ENCODE results near the gene EARS2.
"Not testable (repeated sequence)": the region's sequence is repeated elsewhere in the genome, so short reads cannot be mapped to it uniquely, and the experiment has no call there.

Gene EARS2

DNA sequence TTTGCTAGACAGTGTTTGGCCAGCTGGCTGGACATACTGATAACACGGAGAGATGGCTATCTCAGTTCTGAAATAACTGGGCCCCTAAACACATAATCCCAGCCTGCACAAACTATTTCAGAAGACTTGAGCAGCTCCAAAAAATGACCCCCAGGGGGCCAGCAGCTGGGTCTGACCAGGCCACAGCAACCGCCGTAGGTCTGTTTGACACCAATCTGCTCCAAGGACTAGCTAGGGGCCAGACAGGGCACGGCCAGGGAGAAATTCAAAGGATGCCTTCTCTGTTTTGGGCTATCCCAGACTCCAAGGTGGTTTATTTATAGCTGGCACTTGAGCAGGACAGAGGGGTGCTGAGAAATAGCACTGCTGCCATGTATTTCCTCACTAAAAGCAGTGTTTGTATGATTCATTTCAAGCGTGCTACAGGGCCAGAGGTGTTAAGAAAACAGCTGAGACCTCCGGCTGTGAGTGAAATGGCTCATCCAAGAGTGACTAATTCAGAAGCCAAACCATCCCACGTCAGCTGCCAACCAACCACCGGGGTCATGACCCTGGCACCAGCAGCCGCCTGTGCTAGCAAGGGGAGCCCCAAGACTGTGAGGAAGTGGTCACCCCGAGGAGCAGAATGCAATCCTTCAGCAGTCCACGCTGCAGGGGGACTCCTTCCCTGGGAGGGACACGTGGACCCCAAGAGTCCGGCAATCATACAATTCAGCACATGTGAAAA, 52.5 kb downstream of the EARS2 start:
- no peak for DNase-seq

DNA sequence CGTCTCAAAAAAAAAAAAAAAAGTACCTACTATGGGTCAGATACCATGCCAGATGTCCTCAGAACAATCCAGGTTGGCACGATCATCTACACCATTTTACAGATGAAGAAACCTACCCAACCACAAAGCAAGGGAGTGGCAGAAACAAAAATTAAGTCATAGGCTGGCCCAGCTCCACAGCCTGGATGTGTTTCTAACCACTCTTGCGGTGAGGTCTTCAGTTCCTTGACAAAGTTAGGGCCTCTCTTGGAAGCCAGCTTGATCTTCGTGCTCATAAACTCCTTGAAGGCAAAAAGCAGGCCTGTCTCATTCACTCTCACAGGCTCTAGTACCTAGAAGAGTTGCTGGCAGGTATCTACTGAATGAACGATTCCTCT, 53.1 kb downstream of the EARS2 start:
- DNase-seq, result no peak

DNA sequence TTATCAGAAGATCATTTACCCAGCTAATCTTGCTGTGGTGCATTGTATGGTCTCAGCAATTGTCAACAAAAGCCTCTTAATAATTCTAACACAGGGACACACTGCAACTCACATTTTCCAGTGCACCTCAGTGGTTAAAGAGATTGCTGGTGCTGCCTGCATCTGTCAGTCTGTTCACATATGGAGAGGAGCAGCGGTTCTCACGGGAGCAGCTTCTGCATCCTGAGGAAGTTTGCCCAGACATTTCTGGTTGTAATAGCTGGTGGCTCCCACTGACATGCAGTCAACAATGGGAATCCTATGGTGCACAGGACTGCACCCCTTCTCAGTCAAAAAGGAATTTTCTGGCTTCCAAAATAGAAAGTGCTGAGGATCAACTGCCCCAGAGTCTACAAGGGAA, 54.7 kb downstream of the EARS2 start:
- no peak for DNase-seq

DNA sequence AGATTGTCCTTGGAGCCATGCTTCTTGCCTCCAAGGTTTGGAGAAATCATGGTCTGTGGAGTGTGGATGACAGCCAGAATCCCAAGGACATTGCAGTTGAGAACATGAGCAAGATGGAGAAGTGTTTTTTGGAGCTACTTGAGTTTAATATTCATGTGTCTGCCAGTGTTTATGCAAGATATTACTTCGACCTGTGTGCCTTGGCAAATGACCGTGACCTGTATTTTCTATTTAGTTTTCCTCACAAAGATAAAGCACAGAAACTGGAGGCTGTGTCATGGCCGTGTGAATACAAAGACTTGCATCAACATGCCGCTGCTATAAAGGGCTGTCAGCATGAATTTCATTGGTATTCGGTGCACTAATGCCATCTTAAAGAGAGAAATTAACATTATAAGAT, 55.9 kb downstream of the EARS2 start:
- no peak for DNase-seq

DNA sequence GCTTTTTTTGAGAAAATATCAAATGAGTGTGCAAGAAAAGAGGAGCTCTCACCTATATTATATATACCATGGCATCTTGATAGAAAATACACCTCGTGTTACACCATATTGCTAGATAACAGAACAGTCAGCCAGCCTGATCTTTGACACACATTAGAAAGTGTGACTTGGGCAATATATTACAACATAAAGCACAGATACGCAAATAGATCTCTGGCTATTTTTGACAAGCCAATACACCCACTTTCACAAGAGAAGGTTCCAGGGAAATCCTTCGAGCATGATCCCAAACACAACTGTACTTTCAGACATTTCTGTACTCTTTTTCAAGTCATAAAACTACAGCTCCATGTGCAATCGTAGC, 56.3 kb downstream of the EARS2 start:
- no peak for DNase-seq

DNA sequence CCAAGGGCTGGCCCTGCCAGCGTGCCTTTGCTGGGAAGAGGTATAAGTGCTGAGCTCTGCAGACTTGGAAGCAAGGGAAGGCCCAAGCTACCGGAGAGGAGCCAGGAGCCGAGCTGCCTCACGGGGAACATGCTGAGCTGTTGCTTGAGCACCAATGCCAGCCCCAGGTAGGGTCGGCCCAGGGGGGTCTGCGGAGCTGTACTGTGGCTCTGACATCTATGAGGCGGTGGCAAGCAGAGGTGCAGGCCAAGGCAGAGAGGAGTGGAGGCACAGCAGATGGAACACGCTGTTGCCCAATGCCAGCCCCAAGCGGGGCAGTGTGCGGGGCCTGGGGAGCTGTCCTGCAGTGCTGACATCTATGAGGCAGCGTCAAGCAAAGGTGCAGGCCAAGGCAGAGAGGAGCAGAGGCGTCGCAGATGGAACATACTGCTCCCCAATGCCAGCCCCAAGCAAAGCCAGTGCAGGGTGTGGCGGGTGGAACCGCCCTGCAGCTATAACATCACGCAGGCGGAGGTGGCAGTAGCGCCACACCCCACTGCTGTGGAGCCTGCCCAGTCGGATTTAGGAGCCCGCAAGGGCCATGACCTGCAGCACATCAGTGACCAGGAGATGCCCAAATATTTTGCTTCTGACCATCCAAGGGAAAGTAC, 56.8 kb downstream of the EARS2 start:
- no peak for DNase-seq

DNA sequence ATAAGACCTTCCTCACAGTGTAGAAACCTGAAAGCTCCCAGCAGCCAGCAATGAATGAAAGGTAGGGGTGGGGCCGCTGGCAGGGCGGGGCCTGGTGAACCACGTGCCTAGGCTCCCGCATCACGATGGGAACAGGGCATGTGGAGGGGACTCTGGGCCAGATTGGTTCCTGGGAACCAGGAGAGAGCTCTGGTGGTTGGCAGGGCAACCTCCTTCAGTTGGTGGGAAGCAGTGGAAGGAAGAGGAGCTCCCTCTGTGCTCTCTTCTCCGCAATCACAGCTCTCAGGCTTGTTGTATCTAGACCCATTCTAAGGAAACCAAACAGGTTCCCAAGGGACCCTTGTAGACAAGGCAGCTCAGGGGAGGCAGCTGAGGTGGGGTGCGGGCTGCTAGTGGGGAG, 57.3 kb downstream of the EARS2 start:
- no peak for DNase-seq

DNA sequence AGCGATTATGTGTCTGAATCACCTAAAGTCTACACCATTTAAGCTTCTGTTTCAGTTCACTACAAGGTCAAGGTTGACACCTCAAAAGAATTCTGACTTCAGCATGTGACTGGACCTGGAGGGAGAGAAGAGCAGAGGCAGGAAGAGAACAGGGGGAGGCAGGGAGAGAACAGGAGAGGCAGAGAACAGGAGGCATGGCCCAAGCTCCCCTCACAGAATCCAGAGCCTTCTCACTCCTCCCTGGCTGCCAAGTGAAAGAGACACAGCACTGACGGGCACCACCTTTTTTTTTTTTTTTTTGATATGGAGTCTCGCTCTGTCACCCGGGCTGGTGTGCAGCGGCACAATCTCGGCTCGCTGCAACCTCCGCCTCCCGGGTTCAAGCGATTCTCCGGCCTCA, 58.3 kb downstream of the EARS2 start:
- DNase-seq, result no peak

DNA sequence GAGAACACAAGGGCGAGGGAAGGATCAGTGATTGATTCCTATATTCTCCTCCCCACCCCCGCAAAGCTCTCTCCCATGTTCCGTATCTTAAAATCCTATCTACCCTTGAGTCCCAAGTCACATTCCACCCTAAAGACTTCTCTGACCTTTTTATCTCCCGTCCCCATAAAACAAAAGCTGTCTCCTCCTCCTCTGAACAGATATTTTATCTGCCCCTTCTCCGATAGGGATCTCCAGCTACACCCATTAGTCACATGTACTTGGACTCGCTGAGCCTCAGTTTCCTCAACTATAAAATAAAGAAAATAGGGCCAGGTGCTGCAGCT, 59.6 kb downstream of the EARS2 start:
- DNase-seq, result no peak

DNA sequence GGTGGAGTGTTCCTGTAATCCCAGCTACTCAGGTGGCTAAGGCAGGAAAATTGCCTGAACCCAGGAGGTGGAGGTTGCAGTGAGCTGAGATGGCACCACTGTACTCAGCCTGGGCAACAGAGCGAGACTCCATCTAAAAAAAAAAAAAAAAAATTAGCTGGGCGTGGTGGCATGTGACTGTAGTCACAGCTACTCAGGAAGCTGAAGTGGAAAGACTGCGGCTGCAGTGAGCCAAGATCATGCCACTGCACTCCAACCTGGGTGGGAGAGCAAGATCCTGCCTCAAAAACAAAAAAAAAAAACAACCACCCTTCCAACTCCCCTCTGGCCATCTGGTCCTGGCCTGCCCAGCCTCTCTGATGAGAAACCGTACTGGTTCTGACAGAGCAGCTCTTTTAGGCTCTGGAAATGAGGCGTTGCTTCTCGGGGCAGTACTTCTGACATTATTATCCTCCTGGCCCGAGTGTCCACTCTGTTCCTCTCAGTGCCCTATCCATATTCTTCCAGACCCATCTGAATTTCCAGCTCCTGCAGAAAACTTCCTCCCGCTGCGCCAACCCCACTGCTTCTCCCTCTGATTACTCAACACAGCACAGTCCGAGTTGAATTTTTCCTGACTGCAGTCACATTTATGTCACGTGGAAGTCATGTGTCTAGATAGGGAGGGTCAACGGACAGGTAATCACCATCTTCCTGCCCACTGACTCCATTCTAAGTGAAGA, 60.2 kb downstream of the EARS2 start:
- no peak for DNase-seq

DNA sequence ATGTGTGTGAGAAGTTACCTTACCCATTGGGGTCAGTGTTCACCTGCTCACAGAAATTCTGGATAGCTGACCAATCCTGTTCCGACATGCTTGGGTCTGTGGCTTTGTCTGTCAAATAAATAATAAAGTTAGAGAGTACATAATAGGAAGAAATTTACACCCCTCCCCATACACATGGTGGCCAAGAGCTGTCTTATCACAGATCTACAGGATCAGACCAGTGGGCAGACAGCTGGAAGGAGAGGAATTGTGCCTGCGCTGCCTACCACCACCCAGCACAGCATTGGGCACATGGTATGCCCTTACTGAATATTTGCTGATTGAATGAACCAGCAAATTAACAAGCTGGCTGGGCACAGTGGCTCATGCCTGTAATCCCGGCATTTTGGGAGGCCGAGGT, 61.5 kb downstream of the EARS2 start:
- DNase-seq, result no peak

DNA sequence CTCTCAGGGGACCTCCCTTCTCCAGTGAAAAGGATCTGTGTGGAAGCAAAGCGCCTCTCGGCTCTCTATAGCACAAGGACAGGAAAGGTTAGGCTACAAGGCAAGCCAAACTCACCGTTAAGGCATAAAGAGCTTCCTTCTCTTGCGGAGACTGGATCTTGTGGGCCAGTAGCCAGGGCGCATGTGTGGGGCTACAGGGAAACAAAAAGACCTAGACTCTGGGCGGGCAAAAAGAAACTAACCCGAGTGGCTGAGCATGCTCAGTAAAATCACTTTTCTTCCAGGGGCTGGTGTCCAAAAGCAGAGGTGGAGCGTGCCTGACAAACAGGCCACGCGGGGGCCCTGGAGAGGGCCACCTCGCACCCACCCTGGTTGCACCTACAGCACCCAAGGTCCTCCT, 63.0 kb downstream of the EARS2 start:
- no peak for DNase-seq

DNA sequence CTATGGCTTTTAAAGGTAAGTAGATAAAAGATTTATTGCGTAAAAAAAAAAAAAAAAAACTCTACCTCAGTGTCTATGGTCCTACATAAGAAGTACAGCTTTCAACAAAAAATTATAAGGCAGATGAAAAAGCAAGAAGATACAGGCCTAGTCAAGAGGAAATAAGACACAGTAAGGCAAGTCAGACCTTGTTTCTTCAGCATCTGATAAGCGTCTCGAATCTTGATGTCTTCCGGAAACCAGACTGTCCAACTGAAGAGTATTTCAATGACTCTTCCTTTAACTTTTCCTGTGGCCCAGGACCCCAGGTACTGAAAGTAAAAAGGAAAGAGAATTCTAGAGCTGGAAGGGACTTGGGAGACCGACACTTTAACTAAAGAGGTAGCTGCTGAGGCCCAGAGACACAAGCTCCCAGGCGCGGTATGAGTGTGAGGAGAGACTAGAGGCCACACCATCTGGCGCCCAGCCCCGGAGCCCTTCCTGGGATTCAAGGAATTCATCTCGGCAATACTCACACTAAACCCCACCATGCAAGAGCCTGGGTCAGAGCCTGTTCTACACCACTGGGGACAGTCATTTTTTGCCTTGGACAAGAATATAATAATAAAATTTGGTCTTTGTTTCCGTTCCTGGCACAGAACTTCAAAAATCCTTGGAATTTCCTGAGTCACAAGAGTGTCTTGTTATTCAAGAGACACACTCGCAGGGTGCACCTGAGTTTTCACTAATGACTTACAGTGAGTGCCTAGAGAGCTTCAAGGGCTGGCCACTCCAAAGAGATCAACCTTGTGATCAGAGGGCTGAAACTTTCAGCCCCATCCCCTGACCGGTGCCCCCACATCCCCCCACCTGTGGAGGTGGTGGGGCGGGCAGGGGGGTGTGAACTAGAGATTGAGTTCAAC, 65.4 kb downstream of the EARS2 start:
- DNase-seq, result no peak

DNA sequence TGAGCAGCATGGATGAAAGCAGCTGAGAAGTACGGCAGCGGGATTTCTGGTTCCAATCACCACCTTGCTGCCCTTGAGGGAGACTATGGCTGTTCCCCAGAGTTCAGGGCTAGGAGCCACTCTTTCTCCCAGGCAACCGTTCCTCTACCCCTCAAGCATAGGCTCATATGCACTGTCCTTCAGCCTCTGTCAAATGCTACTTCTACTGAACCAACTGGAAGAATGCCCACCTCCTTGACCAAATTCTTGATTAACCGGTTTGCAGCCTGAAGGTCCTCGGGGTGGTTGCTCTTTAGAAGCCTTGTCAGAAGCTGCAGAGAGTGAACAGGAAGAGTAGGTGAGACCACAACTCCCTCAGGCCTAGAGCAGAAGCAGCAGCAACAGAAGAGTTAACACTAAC, 70.7 kb downstream of the EARS2 start:
- DNase-seq, result no peak

DNA sequence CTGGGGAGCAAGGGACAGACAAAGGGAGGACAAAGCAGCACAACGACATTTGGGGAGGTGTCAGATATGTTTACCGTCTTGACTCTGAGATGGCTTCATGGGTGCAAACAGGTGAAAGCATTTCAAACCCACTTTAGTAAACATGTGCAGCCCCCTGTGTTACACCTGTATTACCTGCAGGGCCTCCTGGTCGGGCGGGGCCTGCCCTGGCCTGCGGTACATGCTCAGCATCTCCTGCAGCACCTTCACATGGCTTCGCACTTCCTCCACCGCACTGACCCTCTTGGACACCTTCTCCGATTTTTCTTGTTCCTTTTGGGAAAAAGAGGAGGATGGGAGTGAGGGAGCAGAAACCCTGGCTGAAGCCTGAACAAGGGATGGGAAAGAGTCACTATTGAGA, 71.3 kb downstream of the EARS2 start:
- no peak for DNase-seq

DNA sequence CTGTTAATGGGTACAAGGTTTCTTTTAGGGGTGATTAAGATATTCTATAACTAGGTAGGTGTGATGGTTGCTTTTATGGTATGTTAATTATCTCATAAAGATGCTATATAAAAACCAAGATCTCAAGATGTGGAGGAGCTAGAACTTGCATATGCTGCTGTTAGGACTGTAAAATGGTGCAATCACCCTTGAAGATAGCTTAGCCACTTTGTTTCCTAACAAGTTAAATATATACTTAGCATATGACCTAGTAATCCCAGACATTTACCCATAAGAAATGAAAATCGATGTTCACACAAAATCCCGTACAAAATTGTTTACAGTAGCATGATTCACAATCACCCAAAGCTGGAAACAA, 71.9 kb downstream of the EARS2 start:
- DNase-seq, result no peak

DNA sequence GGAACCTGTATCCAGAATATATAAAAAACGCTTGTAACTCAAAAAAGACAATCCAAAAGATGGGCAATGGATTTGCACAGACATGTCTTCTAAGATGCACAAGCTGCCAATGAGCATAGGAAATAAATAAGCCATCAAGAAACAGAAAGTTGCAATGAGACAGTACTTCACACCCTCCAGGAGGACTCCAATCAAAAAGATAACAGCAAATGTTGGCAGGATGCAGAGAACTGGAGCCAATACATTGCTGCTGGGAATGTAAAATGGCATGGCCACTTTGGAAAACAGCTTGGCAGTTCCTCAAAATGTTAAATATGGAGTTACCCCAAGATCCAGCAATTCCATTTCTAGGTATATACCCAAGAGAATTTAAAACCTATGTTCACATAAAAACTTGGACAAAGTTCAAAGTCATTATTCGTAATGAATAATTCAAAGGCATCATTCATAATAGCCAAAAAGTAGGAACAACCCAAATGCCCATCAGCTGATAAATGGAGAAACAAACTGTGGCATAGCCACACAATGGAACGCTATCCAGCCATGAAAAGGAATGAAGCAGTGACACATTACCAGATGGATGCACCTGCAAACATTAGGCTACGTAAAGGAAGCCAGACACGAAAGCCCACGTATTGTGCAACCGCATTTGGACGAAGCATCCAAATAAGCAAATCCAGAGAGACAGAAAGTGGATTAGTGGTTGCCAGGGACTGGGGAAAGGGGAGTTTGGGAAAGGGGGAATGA, 72.5 kb downstream of the EARS2 start:
- DNase-seq, result no peak

DNA sequence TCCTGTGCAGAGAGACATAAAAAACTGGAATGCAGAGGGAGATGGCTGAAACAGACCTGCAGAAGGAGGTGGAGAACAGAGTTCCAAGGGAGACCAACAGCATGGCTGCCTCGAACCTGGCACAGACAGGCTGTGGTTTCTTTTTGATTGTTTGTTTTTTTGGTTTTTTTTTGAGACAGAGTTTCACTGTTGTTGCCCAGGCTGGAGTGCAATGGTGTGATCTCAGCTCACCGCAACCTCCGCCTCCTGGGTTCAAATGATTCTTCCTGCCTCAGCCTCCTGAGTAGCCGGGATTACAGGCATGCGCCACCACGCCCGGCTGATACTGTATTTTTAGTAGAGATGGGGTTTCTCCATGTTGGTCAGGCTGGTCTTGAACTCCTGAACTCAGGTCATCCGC, 73.7 kb downstream of the EARS2 start:
- DNase-seq, result not testable (repeated sequence)

DNA sequence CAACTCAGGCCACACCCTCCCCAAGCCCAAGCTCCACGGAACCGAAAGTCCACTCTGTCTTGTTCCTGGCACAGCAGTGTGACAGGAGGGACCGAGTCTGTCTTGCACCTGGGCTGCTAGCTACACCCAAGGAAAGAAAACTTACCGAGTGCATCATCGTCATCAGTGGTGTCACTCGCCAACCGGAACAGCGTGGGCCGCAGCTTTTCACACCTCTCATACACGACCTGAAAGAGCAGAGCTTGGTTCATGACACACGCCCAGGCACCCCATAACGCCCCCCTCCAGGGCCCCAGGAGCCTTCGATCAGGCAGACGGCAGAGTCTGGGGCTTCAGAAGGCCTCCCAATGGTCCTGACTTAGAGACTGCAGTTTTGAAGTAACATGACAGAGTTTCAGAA, 74.4 kb downstream of the EARS2 start:
- no peak for DNase-seq

DNA sequence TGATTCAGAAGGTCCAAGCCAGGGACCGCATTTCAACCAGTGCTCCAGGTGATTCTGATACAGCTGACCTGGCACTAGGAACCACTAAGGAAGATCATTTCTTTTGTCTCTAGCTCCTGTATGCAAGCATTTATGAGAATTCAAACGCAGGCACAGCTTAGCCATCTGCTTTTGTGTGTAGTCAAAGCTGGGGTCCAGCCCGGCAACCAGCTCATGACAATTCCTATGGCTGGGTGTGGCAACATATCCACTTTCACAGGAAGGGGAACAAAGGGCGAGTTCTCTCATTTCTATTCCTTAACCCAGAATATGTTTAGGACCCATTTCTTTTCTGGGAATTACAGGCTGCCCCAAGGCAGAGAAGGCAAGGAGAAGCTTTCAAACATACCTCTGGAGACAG, 76.9 kb downstream of the EARS2 start:
- no peak for DNase-seq

DNA sequence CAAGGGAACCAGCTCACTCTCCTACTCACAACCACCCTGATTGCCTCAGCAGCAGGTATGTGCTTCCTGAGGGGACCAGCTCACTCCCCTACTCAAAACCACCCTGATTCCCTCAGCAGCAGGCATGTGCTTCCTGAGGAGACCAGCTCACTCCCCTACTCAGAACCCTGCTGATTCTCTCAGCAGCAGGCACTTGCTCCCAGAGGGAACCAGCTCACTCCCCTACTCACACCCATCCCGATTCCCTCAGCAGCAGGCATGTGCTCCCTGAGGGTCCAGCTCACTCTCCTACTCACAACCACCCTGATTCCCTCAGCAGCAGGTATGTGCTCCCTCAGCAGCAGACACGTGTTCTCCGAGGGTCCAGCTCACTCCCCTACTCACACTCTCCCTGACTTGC, 78.0 kb downstream of the EARS2 start:
- no peak for DNase-seq

DNA sequence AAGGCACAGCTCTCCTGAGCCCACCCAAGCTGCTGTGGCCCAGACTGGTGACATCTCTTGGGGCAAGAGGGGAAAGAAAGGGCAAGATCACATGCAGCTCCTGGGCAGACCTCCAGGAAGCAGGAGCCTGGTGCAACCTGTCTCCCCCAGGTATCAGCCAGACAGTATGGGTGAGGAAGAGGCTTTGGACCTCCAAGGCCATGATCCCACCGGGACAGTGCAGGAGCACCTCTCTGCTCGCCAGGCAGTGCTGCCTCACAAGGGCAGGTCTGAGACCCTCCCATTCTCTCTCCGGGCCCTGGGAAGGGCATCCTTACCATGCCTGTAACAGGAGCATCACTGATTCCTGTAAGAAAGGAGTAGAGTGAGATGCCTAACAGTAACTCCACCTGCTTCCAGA, 78.6 kb downstream of the EARS2 start:
- no peak for DNase-seq

DNA sequence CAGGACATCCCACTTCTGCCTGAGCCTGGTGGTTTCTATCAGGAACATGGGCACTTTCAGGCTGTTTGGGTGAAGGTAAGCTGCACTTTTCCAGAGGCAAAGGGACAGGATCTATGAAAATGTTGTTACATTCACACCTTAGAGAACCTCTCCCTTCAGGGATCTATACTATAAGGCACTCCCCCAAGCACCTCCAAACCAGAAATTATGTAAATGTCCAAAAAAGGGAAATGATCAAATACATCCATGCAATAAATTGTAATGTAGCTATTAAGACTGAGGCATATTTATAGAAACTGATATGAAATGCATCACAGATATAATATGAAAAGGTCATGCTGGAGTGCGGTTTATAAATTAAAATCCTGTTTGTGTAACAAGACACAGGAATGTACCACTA, 80.9 kb downstream of the EARS2 start:
- DNase-seq, result no peak

Measured in amniotic stem cell (primary cell).